ENCODE measurements around the gene ALG14.

DNA sequence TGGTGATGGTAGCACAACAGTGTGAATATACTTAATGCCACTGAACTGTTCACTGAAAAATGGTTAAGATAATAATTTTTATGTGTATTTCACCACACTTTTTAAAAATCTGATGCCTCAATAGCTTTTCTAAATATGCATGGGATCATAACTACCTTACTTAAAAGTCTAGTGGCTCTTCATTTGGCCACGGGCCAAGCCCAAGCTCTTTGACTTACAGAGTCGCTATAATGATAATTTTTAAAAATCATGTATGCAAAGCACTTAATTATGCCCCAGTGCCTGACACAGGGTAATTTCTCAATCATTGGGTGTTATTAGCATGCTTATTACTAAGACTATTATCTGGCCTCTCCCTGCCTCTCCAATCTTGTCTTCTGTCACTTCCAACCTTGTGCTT, 138.2 kb downstream of the ALG14 start:
- TF ChIP-seq, protein P1, sequence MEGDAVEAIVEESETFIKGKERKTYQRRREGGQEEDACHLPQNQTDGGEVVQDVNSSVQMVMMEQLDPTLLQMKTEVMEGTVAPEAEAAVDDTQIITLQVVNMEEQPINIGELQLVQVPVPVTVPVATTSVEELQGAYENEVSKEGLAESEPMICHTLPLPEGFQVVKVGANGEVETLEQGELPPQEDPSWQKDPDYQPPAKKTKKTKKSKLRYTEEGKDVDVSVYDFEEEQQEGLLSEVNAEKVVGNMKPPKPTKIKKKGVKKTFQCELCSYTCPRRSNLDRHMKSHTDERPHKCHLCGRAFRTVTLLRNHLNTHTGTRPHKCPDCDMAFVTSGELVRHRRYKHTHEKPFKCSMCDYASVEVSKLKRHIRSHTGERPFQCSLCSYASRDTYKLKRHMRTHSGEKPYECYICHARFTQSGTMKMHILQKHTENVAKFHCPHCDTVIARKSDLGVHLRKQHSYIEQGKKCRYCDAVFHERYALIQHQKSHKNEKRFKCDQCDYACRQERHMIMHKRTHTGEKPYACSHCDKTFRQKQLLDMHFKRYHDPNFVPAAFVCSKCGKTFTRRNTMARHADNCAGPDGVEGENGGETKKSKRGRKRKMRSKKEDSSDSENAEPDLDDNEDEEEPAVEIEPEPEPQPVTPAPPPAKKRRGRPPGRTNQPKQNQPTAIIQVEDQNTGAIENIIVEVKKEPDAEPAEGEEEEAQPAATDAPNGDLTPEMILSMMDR (IDR thresholded peaks at IDR 0.05) = no peak
- no peak for TF ChIP-seq POLR2AphosphoS5 (IDR thresholded peaks at IDR 0.05)
